Measurements from ENCODE around the gene HAS3. TPM values are rescaled to one million over a fixed set of nuclear protein-coding genes. Genes with fewer than 3 reads are reported as not detected.

HAS3 gene
- total and polyA plus RNA-seq, 4 donors = 0.09 to 0.75 (median 0.26) TPM

GRCh38 chr16:69056421-69056820, 49.0 kb upstream of the HAS3 start:
- no peak overlapping the region for H3K9ac ChIP-seq (ENCODE audit: low read depth in 1 of 2, low read length in 2 of 2)
- no peaks in the 10 kb centered on the region for H3K36me3 ChIP-seq (ENCODE audit: control insufficient read depth in 4 of 4, insufficient read depth in 3 of 4, low read depth in 1 of 4, low read length in 3 of 4)
- H3K9me3 ChIP-seq (ENCODE audit: control insufficient read depth in 4 of 4, low read length in 3 of 4) = no peaks in the 10 kb centered on the region
- no peak overlapping the region for H3K27ac ChIP-seq (ENCODE audit: low read depth in 1 of 2, low read length in 2 of 2)
- no peak overlapping the region for H3K4me3 ChIP-seq (ENCODE audit: low read depth in 1 of 3, low read length in 3 of 3)
- H3K4me1 ChIP-seq (ENCODE audit: control insufficient read depth in 4 of 4, insufficient read depth in 4 of 4, low read length in 3 of 4) = peaks cover 4 to 13% (median 9%) of the 10 kb centered on the region in 4 donors
- 92% methylated on average over 3 of the region's 3 CpGs for WGBS
- H3K27me3 ChIP-seq (ENCODE audit: control insufficient read depth in 4 of 4, insufficient read depth in 4 of 4, low read length in 3 of 4) = no peaks in the 10 kb centered on the region
- DNase-seq (ENCODE audit: low spot score) = no peak
- TF ChIP-seq FOXA1 (IDR thresholded peaks at IDR 0.05) (no peak), TAF1 (conservative IDR thresholded peaks at IDR 0.05) (no peak), ATF3 (IDR thresholded peaks at IDR 0.05) (no peak), NR2F2 (IDR thresholded peaks at IDR 0.05) (no peak), RXRA (IDR thresholded peaks at IDR 0.05) (no peak), SP1 (IDR thresholded peaks at IDR 0.05) (no peak), EGR1 (IDR thresholded peaks at IDR 0.05; ENCODE audit: low read depth in 2 of 2) (no peak), MAX (IDR thresholded peaks at IDR 0.05) (no peak), FOXA2 (IDR thresholded peaks at IDR 0.05) (no peak), YY1 (IDR thresholded peaks at IDR 0.05) (no peak), ZBTB33 (IDR thresholded peaks at IDR 0.05) (no peak), JUND (IDR thresholded peaks at IDR 0.05) (no peak), GABPA (IDR thresholded peaks at IDR 0.05 in 1 of 2, conservative IDR thresholded peaks at IDR 0.05 in 1 of 2) (no peak), HNF4G (IDR thresholded peaks at IDR 0.05) (no peak), HNF4A (conservative IDR thresholded peaks at IDR 0.05) (no peak), RAD21 (IDR thresholded peaks at IDR 0.05) (no peak), REST (IDR thresholded peaks at IDR 0.05) (no peak), CTCF (IDR thresholded peaks at IDR 0.05; ENCODE audit: low read depth, low read length, missing input control) (no peak)
